GM12801 (cell line): ENCODE measurements around the gene YAE1.

ENCODE experiments used
- CTCF ChIP-seq: IDR thresholded peaks from one replicate; pipeline ENCODE4 v1.5.1; 2011; ENCODE audit warnings: control low read depth; ENCODE audit not compliant: insufficient read length; ENCODE audit errors: extremely low read depth

YAE1 gene

GRCh38 chr7:39615350-39615975 is 49.3 kb downstream of the YAE1 start:
- TF ChIP-seq CTCF, result no peak

- TF ChIP-seq CTCF, result no peak
Measured at GRCh38 chr7:39616138-39616537, 49.9 kb downstream of the YAE1 start.

- TF ChIP-seq CTCF, result no peak
Measured at GRCh38 chr7:39617005-39617404, 50.8 kb downstream of the YAE1 start.

- no peak for TF ChIP-seq CTCF
Measured at GRCh38 chr7:39618868-39619267, 52.7 kb downstream of the YAE1 start.

- no peak for TF ChIP-seq CTCF
Measured at GRCh38 chr7:39620486-39620885, 54.3 kb downstream of the YAE1 start.

- no peak for TF ChIP-seq CTCF
Measured at GRCh38 chr7:39621261-39621660, 55.1 kb downstream of the YAE1 start.

GRCh38 chr7:39621784-39622411 is 55.7 kb downstream of the YAE1 start:
- no peak for TF ChIP-seq CTCF
